VCaP (cell line): ENCODE data around the gene FRMD8.
A peak's percentile ranks its signal among the peaks of the same experiment; 100 is the strongest.
"Not testable (repeated sequence)": the region's sequence is repeated elsewhere in the genome, so short reads cannot be mapped to it uniquely, and the experiment has no call there.

ENCODE experiments used
- H3K27ac ChIP-seq: fragments of 450-650 bp; 2 replicates; pipeline ENCODE4 v1.5.1; 2017
- TF ChIP-seq, protein P1 (sequence below): fragments of 450-650 bp; conservative IDR thresholded peaks from 2 replicates; pipeline ENCODE4 v1.5.1; 2017; ENCODE audit warnings: mild to moderate bottlenecking, moderate library complexity

Gene FRMD8

GRCh38 chr11:65446446-65447277 is 60.2 kb downstream of the FRMD8 start:
- peak overlapping the region; percentile 65 for H3K27ac ChIP-seq
- TF ChIP-seq, protein P1, sequence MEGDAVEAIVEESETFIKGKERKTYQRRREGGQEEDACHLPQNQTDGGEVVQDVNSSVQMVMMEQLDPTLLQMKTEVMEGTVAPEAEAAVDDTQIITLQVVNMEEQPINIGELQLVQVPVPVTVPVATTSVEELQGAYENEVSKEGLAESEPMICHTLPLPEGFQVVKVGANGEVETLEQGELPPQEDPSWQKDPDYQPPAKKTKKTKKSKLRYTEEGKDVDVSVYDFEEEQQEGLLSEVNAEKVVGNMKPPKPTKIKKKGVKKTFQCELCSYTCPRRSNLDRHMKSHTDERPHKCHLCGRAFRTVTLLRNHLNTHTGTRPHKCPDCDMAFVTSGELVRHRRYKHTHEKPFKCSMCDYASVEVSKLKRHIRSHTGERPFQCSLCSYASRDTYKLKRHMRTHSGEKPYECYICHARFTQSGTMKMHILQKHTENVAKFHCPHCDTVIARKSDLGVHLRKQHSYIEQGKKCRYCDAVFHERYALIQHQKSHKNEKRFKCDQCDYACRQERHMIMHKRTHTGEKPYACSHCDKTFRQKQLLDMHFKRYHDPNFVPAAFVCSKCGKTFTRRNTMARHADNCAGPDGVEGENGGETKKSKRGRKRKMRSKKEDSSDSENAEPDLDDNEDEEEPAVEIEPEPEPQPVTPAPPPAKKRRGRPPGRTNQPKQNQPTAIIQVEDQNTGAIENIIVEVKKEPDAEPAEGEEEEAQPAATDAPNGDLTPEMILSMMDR = no peak

- TF ChIP-seq, protein P1 = no peak
- peak overlapping the region; percentile 65 for H3K27ac ChIP-seq
Observed at GRCh38 chr11:65448074-65448417, 61.6 kb downstream of the FRMD8 start.

GRCh38 chr11:65448418-65449105 is 62.1 kb downstream of the FRMD8 start:
- peak overlapping the region; percentile 65 for H3K27ac ChIP-seq
- TF ChIP-seq, protein P1 = no peak

DNA sequence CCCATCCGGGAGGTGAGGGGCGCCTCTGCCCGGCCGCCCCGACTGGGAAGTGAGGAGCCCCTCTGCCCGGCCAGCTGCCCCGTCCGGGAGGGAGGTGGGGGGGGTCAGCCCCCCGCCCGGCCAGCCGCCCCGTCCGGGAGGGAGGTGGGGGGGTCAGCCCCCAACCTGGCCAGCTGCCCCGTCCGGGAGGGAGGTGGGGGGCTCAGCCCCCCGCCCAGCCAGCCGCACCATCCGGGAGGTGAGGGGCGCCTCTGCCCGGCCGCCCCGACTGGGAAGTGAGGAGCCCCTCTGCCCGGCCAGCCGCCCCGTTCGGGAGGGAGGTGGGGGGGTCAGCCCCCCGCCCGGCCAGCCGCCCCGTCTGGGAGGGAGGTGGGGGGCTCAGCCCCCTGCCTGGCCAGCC is 64.9 kb downstream of the FRMD8 start:
- not testable (repeated sequence) for H3K27ac ChIP-seq

- H3K27ac ChIP-seq = not testable (repeated sequence)
Observed at GRCh38 chr11:65452259-65452658, 65.8 kb downstream of the FRMD8 start.

DNA sequence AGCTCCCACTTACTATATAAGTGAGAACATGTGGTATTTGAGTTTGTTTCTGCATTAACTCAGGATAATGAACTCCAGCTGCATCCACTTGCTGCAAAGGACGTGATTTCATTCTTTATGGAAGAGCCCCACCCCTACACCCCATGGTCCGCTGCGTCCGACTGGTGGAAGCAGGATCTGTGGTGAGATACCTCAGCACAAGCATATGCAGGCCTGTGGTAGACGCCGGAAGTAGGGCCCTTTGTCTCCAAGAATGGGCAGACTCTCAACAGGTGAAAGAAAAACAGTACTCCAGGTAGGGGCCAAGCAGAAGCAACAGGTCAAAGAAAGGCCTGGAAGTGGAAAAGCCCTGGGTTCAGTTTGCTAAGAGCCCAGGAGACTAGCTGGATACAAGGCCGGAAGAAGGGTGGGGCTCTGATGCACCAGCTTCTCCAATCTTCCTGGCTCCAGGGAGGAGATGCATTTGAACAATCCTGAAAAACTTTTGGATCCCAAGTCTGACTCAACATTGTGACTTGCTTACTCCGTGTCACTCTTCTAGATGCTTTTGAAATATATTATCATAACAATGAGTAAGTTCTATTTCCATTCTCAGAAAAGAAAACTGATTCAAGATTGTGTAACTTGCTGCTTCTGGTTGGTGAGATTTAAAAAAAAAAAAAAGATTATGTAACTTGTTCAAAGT is 66.5 kb downstream of the FRMD8 start:
- H3K27ac ChIP-seq = no peak overlapping the region
- TF ChIP-seq, protein P1 = no peak

DNA sequence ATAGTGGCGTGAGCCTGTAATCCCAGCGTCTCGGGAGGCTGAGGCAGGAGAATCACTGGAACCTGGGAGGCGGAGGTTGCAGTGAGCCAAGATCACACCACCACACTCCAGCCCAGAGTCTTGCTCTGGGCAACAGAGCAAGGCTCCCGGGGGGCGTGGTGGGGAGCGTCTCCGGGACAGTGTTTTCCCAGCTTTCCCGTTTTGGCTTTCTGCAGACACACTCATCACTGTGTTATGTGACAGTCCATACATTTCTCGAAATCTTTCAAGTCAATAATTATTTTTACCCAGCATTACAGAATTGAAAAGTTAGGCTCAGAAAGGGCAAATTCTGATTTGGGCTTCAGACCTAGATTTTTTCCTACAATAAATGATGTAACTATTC is 67.9 kb downstream of the FRMD8 start:
- TF ChIP-seq, protein P1 = no peak
- H3K27ac ChIP-seq = peak overlapping the region; percentile 71

GRCh38 chr11:65454696-65455456 is 68.4 kb downstream of the FRMD8 start:
- H3K27ac ChIP-seq = peak overlapping the region; percentile 71
- TF ChIP-seq, protein P1 = peak; percentile 58; the same call in 1 of the 2 replicates
